ENCODE results near the gene MGAT4A. TPM values are rescaled to one million over a fixed set of nuclear protein-coding genes. Genes with fewer than 3 reads are reported as not detected.

The MGAT4A gene
- total and polyA plus RNA-seq, 9 of the 15 experiments (the other 6 are each of a cell fraction or from before 2014, with no cell fraction given): 0.03 to 0.53 (median 0.18) TPM; not detected in 2

GRCh38 chr2:98649135-98649991, 81.6 kb downstream of the MGAT4A start:
- H3K27ac ChIP-seq (ENCODE audit: extremely low read depth, low read depth, low read length): no peak overlapping the region
- TF ChIP-seq TAF7 (tag; IDR thresholded peaks at IDR 0.05) (no peak), NCOA4 (IDR thresholded peaks at IDR 0.05; ENCODE audit: partially characterized antibody) (no peak), ARID2 (IDR thresholded peaks at IDR 0.05) (peak; percentile 63), RCOR1 (IDR thresholded peaks at IDR 0.05; ENCODE audit: borderline replicate concordance in 1 of 2, low read depth in 2 of 2, low read length in 2 of 2) (no peak), DEAF1 (CRISPR knock-in tag; IDR thresholded peaks at IDR 0.05) (peak; percentile 62), RB1 (IDR thresholded peaks at IDR 0.05; ENCODE audit: low read depth) (peak; percentile 29; the same call in 1 of the 2 replicates), RBM15 (IDR thresholded peaks at IDR 0.05; ENCODE audit: insufficient read depth, low read length) (no peak), KDM1A (IDR thresholded peaks at IDR 0.05) (peak in 1 of 2 experiments; percentile 45; a peak in 1 of 4 replicates), NELFE (IDR thresholded peaks at IDR 0.05; ENCODE audit: insufficient read depth, insufficient read length) (no peak), BRF2 (IDR thresholded peaks at IDR 0.05; ENCODE audit: borderline replicate concordance, insufficient read depth, insufficient read length) (no peak), NR4A1 (CRISPR knock-in tag; IDR thresholded peaks at IDR 0.05) (no peak), NR4A1 (tag; IDR thresholded peaks at IDR 0.05) (no peak), STAG1 (CRISPR knock-in tag; IDR thresholded peaks at IDR 0.05; ENCODE audit: borderline replicate concordance) (peak; percentile 40; the same call in 1 of the 2 replicates), KLF16 (IDR thresholded peaks at IDR 0.05) (0 out of 2 replicates have a peak, but pooled peaks have one; percentile 15), RAD21 (CRISPR knock-in tag; conservative IDR thresholded peaks at IDR 0.05 in 1 of 2, IDR thresholded peaks at IDR 0.05 in 1 of 2) (peak; percentile 78 to 92)
- TF ChIP-seq, protein P1, sequence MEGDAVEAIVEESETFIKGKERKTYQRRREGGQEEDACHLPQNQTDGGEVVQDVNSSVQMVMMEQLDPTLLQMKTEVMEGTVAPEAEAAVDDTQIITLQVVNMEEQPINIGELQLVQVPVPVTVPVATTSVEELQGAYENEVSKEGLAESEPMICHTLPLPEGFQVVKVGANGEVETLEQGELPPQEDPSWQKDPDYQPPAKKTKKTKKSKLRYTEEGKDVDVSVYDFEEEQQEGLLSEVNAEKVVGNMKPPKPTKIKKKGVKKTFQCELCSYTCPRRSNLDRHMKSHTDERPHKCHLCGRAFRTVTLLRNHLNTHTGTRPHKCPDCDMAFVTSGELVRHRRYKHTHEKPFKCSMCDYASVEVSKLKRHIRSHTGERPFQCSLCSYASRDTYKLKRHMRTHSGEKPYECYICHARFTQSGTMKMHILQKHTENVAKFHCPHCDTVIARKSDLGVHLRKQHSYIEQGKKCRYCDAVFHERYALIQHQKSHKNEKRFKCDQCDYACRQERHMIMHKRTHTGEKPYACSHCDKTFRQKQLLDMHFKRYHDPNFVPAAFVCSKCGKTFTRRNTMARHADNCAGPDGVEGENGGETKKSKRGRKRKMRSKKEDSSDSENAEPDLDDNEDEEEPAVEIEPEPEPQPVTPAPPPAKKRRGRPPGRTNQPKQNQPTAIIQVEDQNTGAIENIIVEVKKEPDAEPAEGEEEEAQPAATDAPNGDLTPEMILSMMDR (IDR thresholded peaks at IDR 0.05 in 2 of 3, conservative IDR thresholded peaks at IDR 0.05 in 1 of 3; ENCODE audit: insufficient read depth in 2 of 3, low read depth in 1 of 3, low read length in 3 of 3): peak; percentile 85 to 93 (median 88)

More at GRCh38 chr2:98649135-98649991, 81.6 kb downstream of the MGAT4A start:
- in situ Hi-C loops (cut with MboI) (no loop called here), intact Hi-C loops (cut with micrococcal nuclease) (loop anchor here (1.0 to 2.0 kb wide), 2 partner anchors 188 to 417 kb away; no protein-coding TSS in a partner anchor)
- no peaks in the 10 kb centered on the region for H3K36me3 ChIP-seq (ENCODE audit: control insufficient read depth, insufficient read depth, low read length)
- no peaks in the 10 kb centered on the region for H3K4me1 ChIP-seq (replicated peaks in 1 of 2; ENCODE audit: control insufficient read depth in 2 of 2, insufficient read depth in 2 of 2, low read length in 2 of 2)
- no peak overlapping the region for H3K9ac ChIP-seq (ENCODE audit: insufficient read depth in 1 of 2, low read depth in 2 of 2, low read length in 2 of 2)
- H3K4me3 ChIP-seq: no peak overlapping the region
- H3K27me3 ChIP-seq (ENCODE audit: control insufficient read depth in 2 of 2, insufficient read depth in 2 of 2, low read length in 2 of 2): peaks cover 0 to 5% of the 10 kb centered on the region in 2 experiments; a peak in 2 of 5 replicates
- H3K9me1 ChIP-seq (ENCODE audit: control insufficient read depth, insufficient read depth, low read length): no peaks in the 10 kb centered on the region
- BruUV-seq (replicated peaks): no TSS peak
- no peaks in the 10 kb centered on the region for H3K9me3 ChIP-seq (replicated peaks; ENCODE audit: control insufficient read depth, insufficient read depth, low read depth, low read length)
- H4K20me1 ChIP-seq (replicated peaks; ENCODE audit: control insufficient read depth, insufficient read depth, low read length): no peaks in the 10 kb centered on the region
- DNase-seq (ENCODE audit: extremely low read depth in 1 of 4, low spot score in 3 of 4) (peak; percentile 42 to 72 (median 52)), FAIRE-seq (peak; percentile 95), ATAC-seq (peak; percentile 90)
- 2% methylated on average over 4 of the region's 4 CpGs for WGBS (ENCODE audit: insufficient coverage, low coverage, missing lambda C conversion rate)
- CTCF ChIA-PET (ENCODE audit: low intra/inter-chr PET ratio): interaction anchor here (0.6 to 1.6 kb wide), 3 partner anchors 188 to 416 kb away, joined by 3 to 27 read pairs (median 3); no protein-coding TSS in a partner anchor
- H2AFZ ChIP-seq (ENCODE audit: low read depth, low read length): no peak overlapping the region
- POLR2A ChIA-PET: no interaction called here
- no peaks in the 10 kb centered on the region for H3K79me2 ChIP-seq (ENCODE audit: control insufficient read depth, insufficient read depth, low read length)
- H3K4me2 ChIP-seq (ENCODE audit: insufficient read depth, low read length): no peak overlapping the region

All from K562 (cell line).